ENCODE measurements around the gene TMEM150C.

Gene TMEM150C

DNA sequence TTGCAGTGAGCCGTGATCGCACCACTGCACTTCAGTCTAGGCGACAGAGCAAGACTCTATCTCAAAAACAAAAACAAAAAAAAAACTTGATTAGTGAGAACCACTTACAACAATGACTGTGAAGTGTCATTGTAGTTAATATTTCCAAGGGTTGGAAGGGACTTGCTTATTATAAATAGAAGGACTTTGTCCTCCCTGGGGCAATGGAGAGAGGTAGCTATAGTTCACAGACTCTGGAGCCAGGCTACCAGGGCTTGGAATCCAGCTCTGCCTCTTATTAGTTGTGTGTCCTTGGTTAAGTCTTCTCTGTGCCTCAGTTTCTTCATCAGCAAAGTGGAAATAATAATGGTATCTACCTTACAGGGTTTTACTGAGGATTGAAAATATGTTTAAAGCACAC, 51.6 kb downstream of the TMEM150C start:
- Histone ChIP-seq H3K4me3 (ENCODE audit: low read length) (no peak overlapping the region), H3K27me3 (ENCODE audit: control insufficient read depth, insufficient read depth, low read length) (peaks cover 3% of the 10 kb centered on the region), H3K4me2 (ENCODE audit: low read length) (no peak overlapping the region)

DNA sequence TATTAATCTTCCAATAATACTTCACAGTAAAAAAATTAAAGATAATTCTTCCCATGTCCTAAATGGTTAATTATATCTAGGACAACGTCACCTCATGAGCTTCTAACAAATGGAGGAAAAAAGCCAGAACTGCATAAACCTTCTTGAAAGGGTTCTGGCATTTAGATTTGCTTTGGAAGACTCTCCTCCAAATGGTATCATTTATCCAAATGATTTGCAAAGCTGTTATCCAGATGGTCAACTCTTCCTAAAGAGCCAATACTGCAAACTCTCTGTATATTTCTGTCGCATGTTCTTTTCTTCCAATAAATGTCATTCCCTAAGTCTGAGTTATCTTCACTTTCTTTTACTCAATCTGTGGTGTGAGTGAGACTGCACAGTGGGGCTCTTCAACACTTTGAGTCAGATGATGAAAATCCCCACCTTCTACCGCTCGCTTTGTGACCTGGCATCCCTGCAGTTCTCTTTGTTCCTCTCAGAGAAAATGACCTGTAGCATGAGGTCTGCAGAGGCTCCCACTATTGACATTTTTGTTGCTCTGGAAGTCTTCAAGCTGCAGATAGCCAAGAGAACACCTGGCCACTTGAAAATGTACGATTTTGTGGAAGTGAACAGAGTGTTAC, 52.9 kb downstream of the TMEM150C start:
- Histone ChIP-seq H3K36me3 (ENCODE audit: insufficient read depth, low read length) (no peaks in the 10 kb centered on the region), H3K4me1 (ENCODE audit: control insufficient read depth, insufficient read depth, low read length) (no peaks in the 10 kb centered on the region), H3K9me3 (replicated peaks; ENCODE audit: low read length) (no peaks in the 10 kb centered on the region), H3K27me3 (ENCODE audit: control insufficient read depth, insufficient read depth, low read length) (peaks cover 3% of the 10 kb centered on the region), H3K4me3 (ENCODE audit: low read length) (no peak overlapping the region), H3K4me2 (ENCODE audit: low read length) (no peak overlapping the region), H3K9ac (ENCODE audit: low read depth, low read length) (no peak overlapping the region)

More for the DNA sequence above, 51.6 kb downstream of the TMEM150C start:
- no peaks in the 10 kb centered on the region for H3K4me1 ChIP-seq (ENCODE audit: control insufficient read depth, insufficient read depth, low read length)
- H3K9me3 ChIP-seq (replicated peaks; ENCODE audit: low read length): no peaks in the 10 kb centered on the region
- no peak overlapping the region for H3K9ac ChIP-seq (ENCODE audit: low read depth, low read length)
- H3K36me3 ChIP-seq (ENCODE audit: insufficient read depth, low read length): no peaks in the 10 kb centered on the region

DNA sequence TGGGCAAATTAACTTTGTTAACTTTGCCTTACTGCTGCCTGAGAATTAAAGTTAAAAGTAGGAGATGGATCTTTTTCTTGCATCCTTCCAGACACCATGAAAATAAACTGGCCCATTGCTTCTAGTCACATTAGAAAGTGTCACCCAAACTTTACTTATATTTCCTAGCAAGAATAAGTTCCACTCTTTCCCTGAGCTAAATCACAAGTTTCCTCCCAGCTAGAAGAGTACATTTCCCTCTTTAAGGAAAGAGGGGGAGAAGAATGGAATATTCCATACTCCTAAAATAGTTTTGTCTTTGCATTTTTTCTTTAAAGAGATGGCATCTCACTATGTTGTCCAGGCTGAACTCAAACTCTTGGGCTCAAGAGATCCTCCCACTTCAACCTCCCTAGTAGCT, 53.8 kb downstream of the TMEM150C start:
- H3K4me2 ChIP-seq (ENCODE audit: low read length): no peak overlapping the region
- H3K9me3 ChIP-seq (replicated peaks; ENCODE audit: low read length): no peaks in the 10 kb centered on the region
- no peak overlapping the region for H3K4me3 ChIP-seq (ENCODE audit: low read length)
- H3K27me3 ChIP-seq (ENCODE audit: control insufficient read depth, insufficient read depth, low read length): peaks cover 3% of the 10 kb centered on the region
- no peaks in the 10 kb centered on the region for H3K4me1 ChIP-seq (ENCODE audit: control insufficient read depth, insufficient read depth, low read length)
- H3K36me3 ChIP-seq (ENCODE audit: insufficient read depth, low read length): no peaks in the 10 kb centered on the region
- no peak overlapping the region for H3K9ac ChIP-seq (ENCODE audit: low read depth, low read length)

DNA sequence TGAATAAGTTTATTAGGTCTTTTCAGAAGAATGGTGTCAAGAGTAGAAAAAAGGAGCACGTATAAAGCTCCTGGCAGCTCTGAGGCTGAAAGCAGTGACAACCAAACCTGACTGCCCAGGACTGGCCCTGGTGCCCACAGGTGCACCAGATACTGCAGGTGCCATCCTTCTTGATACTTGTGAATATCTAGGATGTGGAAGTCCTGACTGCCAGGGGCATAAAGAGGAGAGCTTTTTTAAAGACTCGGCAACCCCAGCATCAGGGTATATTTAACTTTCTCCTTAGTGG, 60.7 kb downstream of the TMEM150C start:
- H3K9me3 ChIP-seq (replicated peaks; ENCODE audit: low read length): no peaks in the 10 kb centered on the region
- H3K4me2 ChIP-seq (ENCODE audit: low read length): no peak overlapping the region
- H3K4me1 ChIP-seq (ENCODE audit: control insufficient read depth, insufficient read depth, low read length): peaks cover 10% of the 10 kb centered on the region
- H3K36me3 ChIP-seq (ENCODE audit: insufficient read depth, low read length): no peaks in the 10 kb centered on the region
- no peak overlapping the region for H3K4me3 ChIP-seq (ENCODE audit: low read length)
- H3K9ac ChIP-seq (ENCODE audit: low read depth, low read length): no peak overlapping the region
- H3K27me3 ChIP-seq (ENCODE audit: control insufficient read depth, insufficient read depth, low read length): no peaks in the 10 kb centered on the region

DNA sequence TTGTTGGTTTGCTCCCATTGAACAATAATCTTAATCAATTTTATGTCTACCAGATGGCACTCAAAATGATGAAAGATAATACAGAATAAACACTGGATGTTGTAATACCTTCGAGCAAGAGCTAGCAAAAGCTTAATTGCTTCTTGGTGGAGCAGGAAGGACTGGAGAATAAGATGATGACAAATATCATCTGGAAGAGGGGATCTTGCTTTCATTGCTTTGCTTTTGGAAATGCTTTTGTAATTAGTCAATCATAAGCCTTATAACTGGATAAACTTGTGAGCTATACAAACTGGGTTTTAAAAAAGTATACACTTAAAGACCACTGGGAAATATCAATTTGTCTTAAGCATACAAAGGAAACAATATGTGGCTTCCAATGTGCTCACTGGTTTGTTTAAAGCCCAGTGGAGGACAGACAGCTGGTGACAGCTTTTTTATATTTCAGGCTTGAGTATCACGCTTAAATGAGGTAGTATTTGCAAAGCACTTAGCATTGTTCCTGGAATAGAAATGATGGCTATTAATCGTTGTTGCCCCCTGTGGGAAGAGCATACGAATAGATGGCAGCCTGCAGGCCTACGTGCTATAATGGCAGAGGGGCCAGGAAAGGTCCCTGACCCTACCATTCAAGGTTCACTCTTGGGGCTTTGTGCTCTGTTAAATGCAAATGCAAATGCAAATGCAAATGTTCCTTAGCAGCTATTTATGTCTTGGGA, 61.2 kb downstream of the TMEM150C start:
- Histone ChIP-seq H3K27me3 (ENCODE audit: control insufficient read depth, insufficient read depth, low read length) (no peaks in the 10 kb centered on the region), H3K4me2 (ENCODE audit: low read length) (no peak overlapping the region), H3K4me1 (ENCODE audit: control insufficient read depth, insufficient read depth, low read length) (peaks cover 10% of the 10 kb centered on the region), H3K36me3 (ENCODE audit: insufficient read depth, low read length) (no peaks in the 10 kb centered on the region), H3K9ac (ENCODE audit: low read depth, low read length) (no peak overlapping the region), H3K9me3 (replicated peaks; ENCODE audit: low read length) (no peaks in the 10 kb centered on the region), H3K4me3 (ENCODE audit: low read length) (no peak overlapping the region)

DNA sequence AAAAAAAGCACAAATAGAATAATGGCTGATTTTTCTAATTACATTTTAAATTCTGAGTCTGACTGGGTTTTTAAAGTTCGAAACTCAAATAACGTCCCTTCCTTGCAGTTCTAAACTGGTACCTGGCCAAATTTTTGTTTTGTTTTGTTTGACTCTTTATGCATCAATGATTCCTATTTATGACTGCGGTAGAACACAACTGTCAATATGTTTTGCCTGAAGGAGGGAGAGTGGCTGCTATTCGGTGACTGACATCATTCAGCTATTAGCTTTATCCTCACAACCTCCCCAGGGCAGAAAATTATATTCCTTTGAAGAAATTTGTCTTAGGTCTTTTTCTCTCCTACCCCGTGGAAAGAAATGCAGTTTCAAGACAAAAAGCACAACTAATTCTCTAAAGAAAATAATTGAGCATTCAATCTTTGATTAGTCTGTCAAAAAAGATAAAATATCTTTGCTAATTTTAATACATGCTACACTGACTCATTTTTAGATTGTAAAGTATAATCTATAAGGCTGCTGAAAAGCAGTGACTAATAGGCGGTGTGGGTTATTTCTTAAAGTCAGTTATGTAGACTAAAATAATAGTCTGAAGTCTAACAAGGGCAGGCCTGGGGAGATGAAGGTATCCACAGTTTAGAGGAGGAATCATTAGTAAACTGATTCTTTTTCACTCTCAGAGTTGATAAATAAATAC, 61.9 kb downstream of the TMEM150C start:
- Histone ChIP-seq H3K4me2 (ENCODE audit: low read length) (no peak overlapping the region), H3K27me3 (ENCODE audit: control insufficient read depth, insufficient read depth, low read length) (no peaks in the 10 kb centered on the region), H3K9ac (ENCODE audit: low read depth, low read length) (no peak overlapping the region), H3K4me1 (ENCODE audit: control insufficient read depth, insufficient read depth, low read length) (peaks cover 10% of the 10 kb centered on the region), H3K36me3 (ENCODE audit: insufficient read depth, low read length) (no peaks in the 10 kb centered on the region), H3K4me3 (ENCODE audit: low read length) (no peak overlapping the region), H3K9me3 (replicated peaks; ENCODE audit: low read length) (no peaks in the 10 kb centered on the region)

DNA sequence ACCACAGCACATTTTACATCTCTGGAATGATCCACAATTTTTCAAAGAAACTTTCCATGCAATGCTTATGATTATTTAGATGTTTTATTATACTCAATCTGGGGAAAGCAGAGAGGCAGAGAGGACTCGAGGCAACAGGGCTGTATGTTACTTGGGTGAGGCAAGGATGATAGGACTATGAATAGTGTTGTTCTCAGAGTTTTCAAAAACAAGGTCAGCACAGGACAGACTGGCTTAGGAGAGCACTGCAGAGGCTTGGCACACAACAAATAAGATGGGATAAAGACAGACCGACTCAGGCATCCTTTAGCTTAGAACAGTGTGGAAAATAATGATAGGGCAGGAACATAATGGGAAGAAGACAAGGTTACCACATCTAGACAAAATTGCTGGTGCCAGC, 65.4 kb downstream of the TMEM150C start:
- Histone ChIP-seq H3K4me1 (ENCODE audit: control insufficient read depth, insufficient read depth, low read length) (peaks cover 10% of the 10 kb centered on the region), H3K9me3 (replicated peaks; ENCODE audit: low read length) (no peaks in the 10 kb centered on the region), H3K36me3 (ENCODE audit: insufficient read depth, low read length) (no peaks in the 10 kb centered on the region), H3K4me3 (ENCODE audit: low read length) (no peak overlapping the region), H3K4me2 (ENCODE audit: low read length) (no peak overlapping the region), H3K9ac (ENCODE audit: low read depth, low read length) (no peak overlapping the region), H3K27me3 (ENCODE audit: control insufficient read depth, insufficient read depth, low read length) (no peaks in the 10 kb centered on the region)

DNA sequence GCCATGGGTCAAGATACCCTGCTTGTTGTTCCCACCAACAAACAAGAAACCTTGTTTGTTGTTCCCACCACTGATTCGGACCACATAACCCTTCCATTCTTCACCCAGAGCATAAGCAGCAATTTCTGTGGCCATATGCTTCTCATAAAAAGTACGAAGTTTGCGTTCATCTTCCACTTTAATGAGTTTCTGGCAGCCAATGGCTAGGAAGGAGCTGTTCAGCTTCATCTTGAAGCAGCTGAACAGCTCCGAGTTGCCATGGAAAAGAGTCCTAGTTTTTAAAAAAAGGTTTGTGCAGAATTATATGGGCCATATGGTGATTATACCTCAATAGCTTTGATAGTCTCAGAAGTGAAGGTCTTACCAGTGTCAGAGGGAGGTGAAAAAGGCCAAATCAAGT, 66.1 kb downstream of the TMEM150C start:
- no peaks in the 10 kb centered on the region for H3K9me3 ChIP-seq (replicated peaks; ENCODE audit: low read length)
- no peak overlapping the region for H3K9ac ChIP-seq (ENCODE audit: low read depth, low read length)
- no peaks in the 10 kb centered on the region for H3K36me3 ChIP-seq (ENCODE audit: insufficient read depth, low read length)
- H3K27me3 ChIP-seq (ENCODE audit: control insufficient read depth, insufficient read depth, low read length): no peaks in the 10 kb centered on the region
- H3K4me1 ChIP-seq (ENCODE audit: control insufficient read depth, insufficient read depth, low read length): peaks cover 6% of the 10 kb centered on the region
- no peak overlapping the region for H3K4me2 ChIP-seq (ENCODE audit: low read length)
- no peak overlapping the region for H3K4me3 ChIP-seq (ENCODE audit: low read length)

DNA sequence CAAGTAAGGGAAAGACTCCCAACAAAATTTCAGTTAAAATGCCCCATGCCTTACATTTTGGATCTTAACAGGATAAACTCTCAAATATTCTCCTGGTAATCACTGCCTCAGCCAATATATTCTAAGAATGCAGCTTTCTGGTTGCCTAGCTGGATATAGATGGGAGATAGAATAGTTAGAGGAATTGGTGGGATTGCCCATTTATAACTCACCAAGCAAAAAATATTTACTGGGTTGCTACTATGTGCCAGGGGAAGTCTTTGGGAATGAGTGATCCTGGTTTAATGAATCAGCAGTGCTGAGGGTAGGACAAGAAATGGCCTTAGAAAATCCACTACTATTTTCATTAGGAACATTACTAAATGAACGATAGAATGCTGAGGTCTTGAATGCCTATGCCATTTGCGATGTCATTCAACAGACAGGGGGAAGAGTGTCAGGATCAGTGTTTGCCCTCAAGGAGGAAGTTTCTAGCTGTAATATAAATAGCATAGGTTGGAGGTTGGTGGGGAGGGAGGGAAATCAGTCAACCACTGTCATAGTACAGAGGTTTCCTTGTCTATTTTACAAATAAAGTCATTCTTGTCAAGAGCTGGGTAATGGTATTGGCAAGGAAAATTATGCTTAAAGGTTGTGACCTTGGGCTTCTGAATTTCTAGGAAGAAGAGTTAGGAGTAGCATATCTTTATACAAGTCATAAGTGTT, 67.9 kb downstream of the TMEM150C start:
- no peak overlapping the region for H3K9ac ChIP-seq (ENCODE audit: low read depth, low read length)

DNA sequence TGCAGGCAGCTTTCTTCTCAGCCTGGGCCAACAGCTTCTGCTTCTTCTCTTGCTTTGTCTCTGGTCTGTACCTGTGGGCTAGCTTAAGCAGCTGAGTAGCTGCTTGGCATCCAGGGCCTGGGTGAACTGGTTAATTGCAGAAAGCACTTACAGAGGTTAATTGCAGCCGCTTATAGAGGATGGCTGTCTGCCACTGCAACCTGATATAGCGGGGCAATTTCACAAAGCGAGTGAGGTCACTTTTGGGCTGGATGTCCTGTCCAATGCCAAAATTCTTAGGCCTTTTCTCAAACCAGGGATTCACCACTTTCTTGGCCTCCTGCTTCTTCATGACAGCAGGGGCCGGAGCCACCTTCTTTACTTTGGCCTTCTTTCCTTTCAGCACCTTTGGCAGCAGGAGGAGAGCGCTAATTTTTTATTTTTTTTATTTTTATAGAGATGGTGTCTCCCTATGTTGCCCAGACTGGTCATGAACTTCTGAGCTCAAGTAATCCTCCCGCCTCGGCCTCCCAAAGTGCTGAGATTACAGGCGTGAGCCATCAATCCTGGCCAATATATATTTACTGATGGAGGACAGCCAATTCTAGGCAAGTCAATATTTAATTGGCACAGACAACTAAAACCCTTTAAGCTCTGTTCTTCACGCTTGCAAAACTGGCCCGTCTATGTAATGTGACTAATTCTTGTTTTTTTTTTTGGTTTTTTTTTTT, 70.4 kb downstream of the TMEM150C start:
- no peak overlapping the region for H3K4me2 ChIP-seq (ENCODE audit: low read length)
- no peak overlapping the region for H3K9ac ChIP-seq (ENCODE audit: low read depth, low read length)
- no peak overlapping the region for H3K4me3 ChIP-seq (ENCODE audit: low read length)
- no peaks in the 10 kb centered on the region for H3K9me3 ChIP-seq (replicated peaks; ENCODE audit: low read length)
- H3K36me3 ChIP-seq (ENCODE audit: insufficient read depth, low read length): no peaks in the 10 kb centered on the region
- no peaks in the 10 kb centered on the region for H3K4me1 ChIP-seq (ENCODE audit: control insufficient read depth, insufficient read depth, low read length)
- no peaks in the 10 kb centered on the region for H3K27me3 ChIP-seq (ENCODE audit: control insufficient read depth, insufficient read depth, low read length)

More for the DNA sequence above, 67.9 kb downstream of the TMEM150C start:
- H3K4me3 ChIP-seq (ENCODE audit: low read length): no peak overlapping the region
- H3K4me2 ChIP-seq (ENCODE audit: low read length): no peak overlapping the region
- H3K4me1 ChIP-seq (ENCODE audit: control insufficient read depth, insufficient read depth, low read length): no peaks in the 10 kb centered on the region
- no peaks in the 10 kb centered on the region for H3K36me3 ChIP-seq (ENCODE audit: insufficient read depth, low read length)
- no peaks in the 10 kb centered on the region for H3K9me3 ChIP-seq (replicated peaks; ENCODE audit: low read length)
- no peaks in the 10 kb centered on the region for H3K27me3 ChIP-seq (ENCODE audit: control insufficient read depth, insufficient read depth, low read length)

DNA sequence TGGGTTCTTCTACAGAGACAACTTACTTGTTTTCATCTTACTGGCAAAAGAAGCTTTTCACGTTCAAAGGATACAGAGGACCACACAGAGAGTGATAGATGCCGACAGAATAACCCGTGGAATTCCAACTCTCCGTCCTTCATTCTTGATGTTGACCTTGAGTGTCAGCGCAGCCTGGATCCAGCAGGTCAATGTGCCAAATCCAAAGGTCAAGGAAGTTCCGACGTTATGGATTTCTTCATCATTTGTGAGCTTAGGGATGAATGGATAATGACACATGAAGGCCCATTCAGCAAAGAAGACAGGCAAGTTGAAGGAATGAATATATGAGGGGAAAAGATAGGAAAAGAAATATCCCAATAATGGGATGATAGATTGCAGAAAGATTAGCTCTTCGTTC, 71.8 kb downstream of the TMEM150C start:
- H3K9me3 ChIP-seq (replicated peaks; ENCODE audit: low read length): no peaks in the 10 kb centered on the region
- no peaks in the 10 kb centered on the region for H3K36me3 ChIP-seq (ENCODE audit: insufficient read depth, low read length)
- H3K4me2 ChIP-seq (ENCODE audit: low read length): no peak overlapping the region
- no peaks in the 10 kb centered on the region for H3K27me3 ChIP-seq (ENCODE audit: control insufficient read depth, insufficient read depth, low read length)
- no peak overlapping the region for H3K4me3 ChIP-seq (ENCODE audit: low read length)
- H3K9ac ChIP-seq (ENCODE audit: low read depth, low read length): no peak overlapping the region
- H3K4me1 ChIP-seq (ENCODE audit: control insufficient read depth, insufficient read depth, low read length): no peaks in the 10 kb centered on the region
